Measurements from ENCODE around the gene RCAN1.

RCAN1 gene

GRCh38 chr21:34576041-34576511 lies 38.8 kb downstream of the RCAN1 start:
- H3K79me1 ChIP-seq (ENCODE audit: low read length), result no peaks in the 10 kb centered on the region
- H3K9ac ChIP-seq (ENCODE audit: low read length), result no peak overlapping the region
- no peaks in the 10 kb centered on the region for H3K36me3 ChIP-seq (ENCODE audit: control insufficient read depth, insufficient read depth, low read length)
- H4K5ac ChIP-seq (ENCODE audit: low read length), result no peak overlapping the region
- no peak overlapping the region for H2BK120ac ChIP-seq (ENCODE audit: low read depth, low read length)
- no peak overlapping the region for H3K56ac ChIP-seq (ENCODE audit: low read length)
- H3K18ac ChIP-seq (ENCODE audit: low read length), result no peak overlapping the region
- no peak overlapping the region for H3K4ac ChIP-seq (ENCODE audit: low read depth, low read length)
- no peaks in the 10 kb centered on the region for H3K79me2 ChIP-seq (ENCODE audit: control insufficient read depth, insufficient read depth, low read length)
- DNase-seq, result no peak
- H3K27ac ChIP-seq (ENCODE audit: low read depth, low read length), result no peak overlapping the region
- H3K27me3 ChIP-seq (ENCODE audit: insufficient read depth, low read length, poor library complexity), result no peaks in the 10 kb centered on the region
- H3K4me1 ChIP-seq (ENCODE audit: control insufficient read depth, low read depth, low read length), result no peaks in the 10 kb centered on the region
- H3K23ac ChIP-seq (ENCODE audit: low read length), result no peak overlapping the region
- H2BK5ac ChIP-seq (ENCODE audit: low read length), result no peak overlapping the region
- no peak overlapping the region for H2AK5ac ChIP-seq (ENCODE audit: low read length)
- H4K8ac ChIP-seq (ENCODE audit: low read depth, low read length), result no peak overlapping the region
- no CpG with 5 or more reads among the region's 5 CpGs for WGBS (ENCODE audit: extremely low coverage, insufficient coverage, low lambda C conversion rate)
- no peak overlapping the region for H3K4me3 ChIP-seq (ENCODE audit: low read length)
- no peak overlapping the region for H2BK15ac ChIP-seq (replicated peaks; ENCODE audit: low read depth)
- H3K4me2 ChIP-seq (ENCODE audit: low read length), result no peak overlapping the region

- H3K23ac ChIP-seq (ENCODE audit: low read length), result no peak overlapping the region
- H3K36me3 ChIP-seq (ENCODE audit: control insufficient read depth, insufficient read depth, low read length), result no peaks in the 10 kb centered on the region
- no peaks in the 10 kb centered on the region for H3K79me2 ChIP-seq (ENCODE audit: control insufficient read depth, insufficient read depth, low read length)
- H3K4me2 ChIP-seq (ENCODE audit: low read length), result no peak overlapping the region
- H3K27ac ChIP-seq (ENCODE audit: low read depth, low read length), result no peak overlapping the region
- no peak overlapping the region for H2AK5ac ChIP-seq (ENCODE audit: low read length)
- no CpG with 5 or more reads among the region's 24 CpGs for WGBS (ENCODE audit: extremely low coverage, insufficient coverage, low lambda C conversion rate)
- H4K8ac ChIP-seq (ENCODE audit: low read depth, low read length), result no peak overlapping the region
- no peak overlapping the region for H3K56ac ChIP-seq (ENCODE audit: low read length)
- no peak overlapping the region for H3K4ac ChIP-seq (ENCODE audit: low read depth, low read length)
- no peak overlapping the region for H3K18ac ChIP-seq (ENCODE audit: low read length)
- H4K5ac ChIP-seq (ENCODE audit: low read length), result no peak overlapping the region
- H2BK15ac ChIP-seq (replicated peaks; ENCODE audit: low read depth), result no peak overlapping the region
- H3K4me3 ChIP-seq (ENCODE audit: low read length), result no peak overlapping the region
- no peaks in the 10 kb centered on the region for H3K4me1 ChIP-seq (ENCODE audit: control insufficient read depth, low read depth, low read length)
- no peak overlapping the region for H2BK5ac ChIP-seq (ENCODE audit: low read length)
- H3K9ac ChIP-seq (ENCODE audit: low read length), result no peak overlapping the region
- H3K27me3 ChIP-seq (ENCODE audit: insufficient read depth, low read length, poor library complexity), result no peaks in the 10 kb centered on the region
- H2BK120ac ChIP-seq (ENCODE audit: low read depth, low read length), result no peak overlapping the region
- DNase-seq, result no peak
- H3K79me1 ChIP-seq (ENCODE audit: low read length), result no peaks in the 10 kb centered on the region
Observed at GRCh38 chr21:34574601-34575529, 40.0 kb downstream of the RCAN1 start.

GRCh38 chr21:34571994-34572393 lies 42.9 kb downstream of the RCAN1 start:
- no peaks in the 10 kb centered on the region for H3K79me2 ChIP-seq (ENCODE audit: control insufficient read depth, insufficient read depth, low read length)
- H3K56ac ChIP-seq (ENCODE audit: low read length), result no peak overlapping the region
- no peak overlapping the region for H3K9ac ChIP-seq (ENCODE audit: low read length)
- no peak overlapping the region for H2BK15ac ChIP-seq (replicated peaks; ENCODE audit: low read depth)
- no peak overlapping the region for H3K27ac ChIP-seq (ENCODE audit: low read depth, low read length)
- H2BK5ac ChIP-seq (ENCODE audit: low read length), result no peak overlapping the region
- H3K23ac ChIP-seq (ENCODE audit: low read length), result no peak overlapping the region
- H3K79me1 ChIP-seq (ENCODE audit: low read length), result no peaks in the 10 kb centered on the region
- no peak overlapping the region for H3K4ac ChIP-seq (ENCODE audit: low read depth, low read length)
- no peak overlapping the region for H3K4me3 ChIP-seq (ENCODE audit: low read length)
- DNase-seq, result no peak
- no peak overlapping the region for H4K5ac ChIP-seq (ENCODE audit: low read length)
- H2BK120ac ChIP-seq (ENCODE audit: low read depth, low read length), result no peak overlapping the region
- no peaks in the 10 kb centered on the region for H3K4me1 ChIP-seq (ENCODE audit: control insufficient read depth, low read depth, low read length)
- H2AK5ac ChIP-seq (ENCODE audit: low read length), result no peak overlapping the region
- H3K27me3 ChIP-seq (ENCODE audit: insufficient read depth, low read length, poor library complexity), result no peaks in the 10 kb centered on the region
- H4K8ac ChIP-seq (ENCODE audit: low read depth, low read length), result no peak overlapping the region
- WGBS (ENCODE audit: extremely low coverage, insufficient coverage, low lambda C conversion rate), result no CpG with 5 or more reads among the region's 7 CpGs
- no peak overlapping the region for H3K4me2 ChIP-seq (ENCODE audit: low read length)
- no peaks in the 10 kb centered on the region for H3K36me3 ChIP-seq (ENCODE audit: control insufficient read depth, insufficient read depth, low read length)
- H3K18ac ChIP-seq (ENCODE audit: low read length), result no peak overlapping the region

- H2BK15ac ChIP-seq (replicated peaks; ENCODE audit: low read depth), result no peak overlapping the region
Observed at GRCh38 chr21:34570313-34570712, 44.6 kb downstream of the RCAN1 start.

GRCh38 chr21:34569381-34569979 lies 45.4 kb downstream of the RCAN1 start:
- Histone ChIP-seq H3K79me1 (ENCODE audit: low read length) (no peaks in the 10 kb centered on the region), H3K4me3 (ENCODE audit: low read length) (no peak overlapping the region), H3K36me3 (ENCODE audit: control insufficient read depth, insufficient read depth, low read length) (no peaks in the 10 kb centered on the region), H3K18ac (ENCODE audit: low read length) (no peak overlapping the region), H2BK5ac (ENCODE audit: low read length) (no peak overlapping the region), H2BK120ac (ENCODE audit: low read depth, low read length) (no peak overlapping the region), H3K4ac (ENCODE audit: low read depth, low read length) (no peak overlapping the region), H4K8ac (ENCODE audit: low read depth, low read length) (no peak overlapping the region), H3K4me1 (ENCODE audit: control insufficient read depth, low read depth, low read length) (no peaks in the 10 kb centered on the region), H3K79me2 (ENCODE audit: control insufficient read depth, insufficient read depth, low read length) (no peaks in the 10 kb centered on the region), H3K9ac (ENCODE audit: low read length) (no peak overlapping the region), H3K27me3 (ENCODE audit: insufficient read depth, low read length, poor library complexity) (no peaks in the 10 kb centered on the region), H4K5ac (ENCODE audit: low read length) (no peak overlapping the region), H2AK5ac (ENCODE audit: low read length) (no peak overlapping the region), H3K23ac (ENCODE audit: low read length) (no peak overlapping the region), H2BK15ac (replicated peaks; ENCODE audit: low read depth) (no peak overlapping the region), H3K56ac (ENCODE audit: low read length) (no peak overlapping the region), H3K27ac (ENCODE audit: low read depth, low read length) (no peak overlapping the region), H3K4me2 (ENCODE audit: low read length) (no peak overlapping the region)
- no peak for DNase-seq
- WGBS (ENCODE audit: extremely low coverage, insufficient coverage, low lambda C conversion rate), result 100% methylated on average over 1 of the region's 4 CpGs

More at GRCh38 chr21:34570313-34570712, 44.6 kb downstream of the RCAN1 start:
- no peak overlapping the region for H3K56ac ChIP-seq (ENCODE audit: low read length)
- no peak overlapping the region for H2BK120ac ChIP-seq (ENCODE audit: low read depth, low read length)
- H3K79me2 ChIP-seq (ENCODE audit: control insufficient read depth, insufficient read depth, low read length), result no peaks in the 10 kb centered on the region
- no peaks in the 10 kb centered on the region for H3K79me1 ChIP-seq (ENCODE audit: low read length)
- no peak overlapping the region for H3K4ac ChIP-seq (ENCODE audit: low read depth, low read length)
- no peak overlapping the region for H3K27ac ChIP-seq (ENCODE audit: low read depth, low read length)
- H3K27me3 ChIP-seq (ENCODE audit: insufficient read depth, low read length, poor library complexity), result no peaks in the 10 kb centered on the region
- no peak overlapping the region for H3K4me2 ChIP-seq (ENCODE audit: low read length)
- no peak overlapping the region for H3K9ac ChIP-seq (ENCODE audit: low read length)
- no peak overlapping the region for H4K8ac ChIP-seq (ENCODE audit: low read depth, low read length)
- H2AK5ac ChIP-seq (ENCODE audit: low read length), result no peak overlapping the region
- no peaks in the 10 kb centered on the region for H3K36me3 ChIP-seq (ENCODE audit: control insufficient read depth, insufficient read depth, low read length)
- no peaks in the 10 kb centered on the region for H3K4me1 ChIP-seq (ENCODE audit: control insufficient read depth, low read depth, low read length)
- no peak overlapping the region for H2BK5ac ChIP-seq (ENCODE audit: low read length)
- no peak overlapping the region for H3K4me3 ChIP-seq (ENCODE audit: low read length)
- WGBS (ENCODE audit: extremely low coverage, insufficient coverage, low lambda C conversion rate), result no CpG with 5 or more reads among the region's 3 CpGs
- DNase-seq, result no peak
- H3K23ac ChIP-seq (ENCODE audit: low read length), result no peak overlapping the region
- no peak overlapping the region for H3K18ac ChIP-seq (ENCODE audit: low read length)
- no peak overlapping the region for H4K5ac ChIP-seq (ENCODE audit: low read length)

Measured in mesendoderm (in vitro differentiated cells).